DND-41 (cell line): ENCODE results near the gene CALR3.
"Not testable (repeated sequence)": the region's sequence is repeated elsewhere in the genome, so short reads cannot be mapped to it uniquely, and the experiment has no call there.

Source experiments
- ATAC-seq: fragments of 200-7000 bp; cut with Tn5 transposase; 3 replicates; pipeline ENCODE4 v1.9.1; 2021; ENCODE audit warnings: low read depth; ENCODE audit not compliant: insufficient read depth
- DNase-seq: peaks from one replicate; pipeline ENCODE4 v3.0.0-alpha.2; 2020
- H2AFZ ChIP-seq: 2 replicates; pipeline ENCODE4 v1.6.0; 2012; ENCODE audit warnings: low read depth, low read length
- H3K27ac ChIP-seq: 2 replicates; pipeline ENCODE4 v1.5.1; 2012; ENCODE audit warnings: low read length, inconsistent platforms
- H3K27me3 ChIP-seq: fragments of 200-600 bp; sonication (generic); 2 replicates; pipeline ENCODE4 v1.6.0; 2012; ENCODE audit warnings: low read length, mild to moderate bottlenecking, inconsistent platforms; ENCODE audit not compliant: insufficient read depth, poor library complexity
- H3K36me3 ChIP-seq: 2 replicates; pipeline ENCODE4 v1.5.1; 2012; ENCODE audit warnings: low read length, inconsistent platforms; ENCODE audit not compliant: insufficient read depth
- H3K4me1 ChIP-seq: 2 replicates; pipeline ENCODE4 v1.5.1; 2012; ENCODE audit warnings: mild to moderate bottlenecking, low read length; ENCODE audit not compliant: insufficient read depth
- H3K4me2 ChIP-seq: 2 replicates; pipeline ENCODE4 v1.6.0; 2012; ENCODE audit warnings: mild to moderate bottlenecking, moderate library complexity, low read length, inconsistent platforms; ENCODE audit not compliant: insufficient read depth
- H3K4me3 ChIP-seq, 2 experiments: fragments of 200-600 bp in 1 of 2; shearing (Covaris generic) in 1 of 2; 2 replicates each; pipeline ENCODE4 v1.5.1; 2012 to 2016; ENCODE audit warnings: inconsistent platforms in 2 of 2, low read length in 2 of 2, mild to moderate bottlenecking in 2 of 2, low read depth in 1 of 2, moderate library complexity in 1 of 2
- H3K79me2 ChIP-seq: 2 replicates; pipeline ENCODE4 v1.6.0; 2012; ENCODE audit warnings: low read length, inconsistent platforms; ENCODE audit not compliant: insufficient read depth
- H3K9ac ChIP-seq: 2 replicates; pipeline ENCODE4 v1.6.0; 2012; ENCODE audit warnings: low read depth, mild to moderate bottlenecking, inconsistent platforms, low read length, moderate library complexity
- H3K9me3 ChIP-seq: 2 replicates; pipeline ENCODE4 v1.5.1; 2012; ENCODE audit warnings: low read length, moderate library complexity, mild to moderate bottlenecking, inconsistent platforms; ENCODE audit not compliant: insufficient read depth, severe bottlenecking
- H4K20me1 ChIP-seq: 2 replicates; pipeline ENCODE4 v1.6.0; 2012; ENCODE audit warnings: low read length; ENCODE audit not compliant: insufficient read depth
- CTCF ChIP-seq: IDR thresholded peaks from 2 replicates; pipeline ENCODE4 v1.5.1; 2012; ENCODE audit warnings: borderline replicate concordance, low read length, moderate library complexity, mild to moderate bottlenecking; ENCODE audit not compliant: poor library complexity, severe bottlenecking; ENCODE audit errors: extremely low read depth
- EZH2 ChIP-seq: IDR thresholded peaks from 3 replicates; pipeline ENCODE4 v1.6.1; 2012; ENCODE audit warnings: borderline replicate concordance, low read depth, mild to moderate bottlenecking, moderate library complexity, low read length, inconsistent platforms; ENCODE audit not compliant: severe bottlenecking

Gene CALR3

GRCh38 chr19:16467581-16467980 lies 28.4 kb downstream of the CALR3 start:
- Histone ChIP-seq H3K9ac (no peak overlapping the region), H3K27ac (no peak overlapping the region), H3K79me2 (peaks cover 90% of the 10 kb centered on the region), H3K9me3 (no peaks in the 10 kb centered on the region), H4K20me1 (peaks cover 76% of the 10 kb centered on the region), H3K36me3 (peaks cover 13% of the 10 kb centered on the region; the same call in 1 of the 2 replicates), H2AFZ (no peak overlapping the region), H3K4me1 (peaks cover 27% of the 10 kb centered on the region), H3K27me3 (no peaks in the 10 kb centered on the region), H3K4me2 (no peak overlapping the region), H3K4me3 (no peak overlapping the region)
- ATAC-seq = no peak
- no peak for TF ChIP-seq CTCF
- no peak for TF ChIP-seq EZH2
- no peak for DNase-seq

- Histone ChIP-seq H3K4me1 (peaks cover 21% of the 10 kb centered on the region), H4K20me1 (peaks cover 80% of the 10 kb centered on the region), H3K36me3 (peaks cover 13% of the 10 kb centered on the region; the same call in 1 of the 2 replicates), H3K79me2 (peaks cover 96% of the 10 kb centered on the region)
- H3K27ac ChIP-seq, H3K9ac ChIP-seq, ATAC-seq, H3K4me3 ChIP-seq, DNase-seq, H3K4me2 ChIP-seq, H3K27me3 ChIP-seq, H2AFZ ChIP-seq, H3K9me3 ChIP-seq: not testable (repeated sequence)
Observed at GRCh38 chr19:16466802-16467427, 29.1 kb downstream of the CALR3 start.

GRCh38 chr19:16465239-16465638 lies 30.7 kb downstream of the CALR3 start:
- no peak overlapping the region for H3K27ac ChIP-seq
- H3K27me3 ChIP-seq = no peaks in the 10 kb centered on the region
- H4K20me1 ChIP-seq = peaks cover 80% of the 10 kb centered on the region
- H3K4me3 ChIP-seq = no peak overlapping the region
- no peak overlapping the region for H3K9ac ChIP-seq
- H2AFZ ChIP-seq = no peak overlapping the region
- TF ChIP-seq CTCF (no peak), EZH2 (no peak)
- peaks cover 95% of the 10 kb centered on the region for H3K79me2 ChIP-seq
- ATAC-seq (no peak), DNase-seq (no peak)
- peaks cover 13% of the 10 kb centered on the region; the same call in 1 of the 2 replicates for H3K36me3 ChIP-seq
- H3K4me1 ChIP-seq = peaks cover 12% of the 10 kb centered on the region
- H3K9me3 ChIP-seq = no peaks in the 10 kb centered on the region
- no peak overlapping the region for H3K4me2 ChIP-seq

GRCh38 chr19:16463991-16464575 lies 31.9 kb downstream of the CALR3 start:
- Histone ChIP-seq H3K4me3 (no peak overlapping the region), H3K4me1 (peaks cover under 1% of the 10 kb centered on the region; the same call in 1 of the 2 replicates), H3K9me3 (no peaks in the 10 kb centered on the region), H3K36me3 (peaks cover 13% of the 10 kb centered on the region; the same call in 1 of the 2 replicates), H3K27me3 (no peaks in the 10 kb centered on the region), H3K9ac (0 out of 2 replicates have a peak overlapping the region, but pooled peaks have one; percentile 9), H2AFZ (no peak overlapping the region), H4K20me1 (peaks cover 83% of the 10 kb centered on the region), H3K4me2 (no peak overlapping the region), H3K79me2 (peaks cover 95% of the 10 kb centered on the region), H3K27ac (no peak overlapping the region)
- no peak for DNase-seq
- ATAC-seq = no peak
- TF ChIP-seq EZH2 (no peak), CTCF (no peak)
